ENCODE data around the gene GPRIN1.

The GPRIN1 gene

DNA sequence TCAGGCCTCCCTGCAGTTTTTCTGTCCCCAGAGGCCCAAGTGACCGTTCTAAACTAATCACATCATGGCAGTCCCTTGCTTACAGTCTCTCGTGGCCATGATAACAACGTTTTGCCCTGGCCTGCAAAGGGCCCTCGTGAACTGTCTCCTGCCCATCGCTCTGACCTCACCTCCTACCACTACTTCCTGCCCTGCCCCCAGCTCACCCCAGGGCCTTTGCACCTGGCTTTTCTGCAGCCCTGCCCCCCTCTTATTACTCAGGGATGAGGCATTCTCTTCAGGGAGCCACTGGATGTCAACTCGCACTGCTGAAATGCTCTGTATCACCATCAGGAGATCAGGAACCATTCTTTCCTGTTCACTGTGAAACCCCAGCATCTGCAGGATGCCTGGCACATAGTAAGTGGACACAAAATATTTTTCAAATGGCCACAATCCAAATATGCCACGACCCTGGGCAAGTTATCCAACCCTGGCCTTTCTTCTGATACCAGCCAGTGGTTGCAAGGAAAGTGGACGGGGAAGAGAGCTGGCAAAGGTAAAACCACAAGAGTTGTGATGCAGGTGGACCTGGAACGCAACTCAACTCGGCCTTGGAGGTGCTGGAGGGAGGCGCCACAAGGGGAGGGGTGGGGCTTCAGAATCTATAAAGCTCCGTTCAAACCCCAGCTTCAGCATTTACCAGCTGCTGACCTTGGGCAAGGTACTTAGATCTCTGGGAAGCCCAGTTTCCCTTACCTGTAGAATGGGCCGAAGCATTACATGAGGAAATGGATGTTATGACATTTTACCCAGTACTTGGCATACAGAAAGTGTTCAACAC lies 18.7 kb upstream of the GPRIN1 start:
- TF ChIP-seq, protein P1, sequence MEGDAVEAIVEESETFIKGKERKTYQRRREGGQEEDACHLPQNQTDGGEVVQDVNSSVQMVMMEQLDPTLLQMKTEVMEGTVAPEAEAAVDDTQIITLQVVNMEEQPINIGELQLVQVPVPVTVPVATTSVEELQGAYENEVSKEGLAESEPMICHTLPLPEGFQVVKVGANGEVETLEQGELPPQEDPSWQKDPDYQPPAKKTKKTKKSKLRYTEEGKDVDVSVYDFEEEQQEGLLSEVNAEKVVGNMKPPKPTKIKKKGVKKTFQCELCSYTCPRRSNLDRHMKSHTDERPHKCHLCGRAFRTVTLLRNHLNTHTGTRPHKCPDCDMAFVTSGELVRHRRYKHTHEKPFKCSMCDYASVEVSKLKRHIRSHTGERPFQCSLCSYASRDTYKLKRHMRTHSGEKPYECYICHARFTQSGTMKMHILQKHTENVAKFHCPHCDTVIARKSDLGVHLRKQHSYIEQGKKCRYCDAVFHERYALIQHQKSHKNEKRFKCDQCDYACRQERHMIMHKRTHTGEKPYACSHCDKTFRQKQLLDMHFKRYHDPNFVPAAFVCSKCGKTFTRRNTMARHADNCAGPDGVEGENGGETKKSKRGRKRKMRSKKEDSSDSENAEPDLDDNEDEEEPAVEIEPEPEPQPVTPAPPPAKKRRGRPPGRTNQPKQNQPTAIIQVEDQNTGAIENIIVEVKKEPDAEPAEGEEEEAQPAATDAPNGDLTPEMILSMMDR (IDR thresholded peaks at IDR 0.05; ENCODE audit: low read depth, low read length), result no peak
- Histone ChIP-seq H3K9me3 (ENCODE audit: severe bottlenecking) (no peaks in the 10 kb centered on the region), H3K36me3 (no peaks in the 10 kb centered on the region), H3K27ac (no peak overlapping the region), H3K4me3 (ENCODE audit: low read depth, low read length) (no peak overlapping the region), H3K27me3 (ENCODE audit: insufficient read depth, low read depth, severe bottlenecking) (peaks cover 7% of the 10 kb centered on the region)
- no peak for DNase-seq

- no peaks in the 10 kb centered on the region for H3K9me3 ChIP-seq (ENCODE audit: severe bottlenecking)
- H3K27me3 ChIP-seq (ENCODE audit: insufficient read depth, low read depth, severe bottlenecking), result peaks cover 7% of the 10 kb centered on the region
- TF ChIP-seq, protein P1 (IDR thresholded peaks at IDR 0.05; ENCODE audit: low read depth, low read length), result no peak
- no peaks in the 10 kb centered on the region for H3K36me3 ChIP-seq
- H3K4me3 ChIP-seq (ENCODE audit: low read depth, low read length), result no peak overlapping the region
- DNase-seq, result no peak
- H3K27ac ChIP-seq, result no peak overlapping the region
Observed at GRCh38 chr5:176627582-176627981, 17.6 kb upstream of the GPRIN1 start.

GRCh38 chr5:176626876-176627236 lies 16.9 kb upstream of the GPRIN1 start:
- Histone ChIP-seq H3K36me3 (no peaks in the 10 kb centered on the region), H3K27ac (no peak overlapping the region), H3K27me3 (ENCODE audit: insufficient read depth, low read depth, severe bottlenecking) (peaks cover 7% of the 10 kb centered on the region), H3K9me3 (ENCODE audit: severe bottlenecking) (no peaks in the 10 kb centered on the region), H3K4me3 (ENCODE audit: low read depth, low read length) (no peak overlapping the region)
- TF ChIP-seq, protein P1 (IDR thresholded peaks at IDR 0.05; ENCODE audit: low read depth, low read length), result no peak
- DNase-seq, result no peak

GRCh38 chr5:176625966-176626875 lies 16.3 kb upstream of the GPRIN1 start:
- peak; percentile 52 for DNase-seq
- H3K27ac ChIP-seq, result no peak overlapping the region

GRCh38 chr5:176625512-176625911 lies 15.6 kb upstream of the GPRIN1 start:
- no peak for DNase-seq
- TF ChIP-seq, protein P1 (IDR thresholded peaks at IDR 0.05; ENCODE audit: low read depth, low read length), result no peak
- Histone ChIP-seq H3K4me3 (ENCODE audit: low read depth, low read length) (no peak overlapping the region), H3K27ac (no peak overlapping the region), H3K9me3 (ENCODE audit: severe bottlenecking) (no peaks in the 10 kb centered on the region), H3K27me3 (ENCODE audit: insufficient read depth, low read depth, severe bottlenecking) (peaks cover 7% of the 10 kb centered on the region), H3K36me3 (no peaks in the 10 kb centered on the region)

More at GRCh38 chr5:176625966-176626875, 16.3 kb upstream of the GPRIN1 start:
- TF ChIP-seq, protein P1 (IDR thresholded peaks at IDR 0.05; ENCODE audit: low read depth, low read length), result no peak
- Histone ChIP-seq H3K9me3 (ENCODE audit: severe bottlenecking) (no peaks in the 10 kb centered on the region), H3K27me3 (ENCODE audit: insufficient read depth, low read depth, severe bottlenecking) (peaks cover 7% of the 10 kb centered on the region), H3K36me3 (no peaks in the 10 kb centered on the region), H3K4me3 (ENCODE audit: low read depth, low read length) (no peak overlapping the region)

All from WERI-Rb-1 (cell line).